OCI-LY3 (cell line): ENCODE data around the gene HDAC4.
"Not testable (repeated sequence)": the region's sequence is repeated elsewhere in the genome, so short reads cannot be mapped to it uniquely, and the experiment has no call there.

Experiments
- H2AFZ ChIP-seq: fragments of 200-600, 300-600 bp; shearing (Covaris generic); 2 replicates; pipeline ENCODE4 v1.6.0; 2014; ENCODE audit warnings: antibody characterized with exemption, low read depth, low read length
- H3K27ac ChIP-seq: fragments of 200-600, 300-600 bp; sonication (generic); 2 replicates; pipeline ENCODE4 v1.5.1; 2014; ENCODE audit warnings: mild to moderate bottlenecking, low read length, moderate library complexity, mixed read lengths
- H3K27me3 ChIP-seq: fragments of 200-600, 300-600 bp; sonication (generic); 2 replicates; pipeline ENCODE4 v1.6.1; 2014; ENCODE audit warnings: low read depth, low read length, mixed read lengths
- H3K36me3 ChIP-seq: fragments of 200-600, 300-600 bp; sonication (generic); replicated peaks from 2 replicates; pipeline ENCODE3; 2014; ENCODE audit warnings: low read depth, low read length, mixed read lengths
- H3K4me1 ChIP-seq: fragments of 300-600, 200-600 bp; sonication (generic); 2 replicates; pipeline ENCODE4 v1.6.1; 2014; ENCODE audit warnings: low read length, mixed read lengths
- H3K4me2 ChIP-seq: fragments of 200-600, 300-600 bp; sonication (generic); 2 replicates; pipeline ENCODE4 v1.6.1; 2014; ENCODE audit warnings: low read length, mixed read lengths
- H3K4me3 ChIP-seq: fragments of 300-600, 200-600 bp; sonication (generic); 2 replicates; pipeline ENCODE4 v1.5.1; 2014; ENCODE audit warnings: antibody characterized with exemption, mild to moderate bottlenecking, low read length, moderate library complexity
- H3K79me2 ChIP-seq: fragments of 300-600, 200-600 bp; shearing (Covaris generic); 2 replicates; pipeline ENCODE4 v1.6.1; 2014; ENCODE audit warnings: mild to moderate bottlenecking, low read length, mixed read lengths
- H3K9ac ChIP-seq: fragments of 300-600, 200-600 bp; shearing (Covaris generic); 2 replicates; pipeline ENCODE4 v1.6.0; 2014; ENCODE audit warnings: mild to moderate bottlenecking, low read length, moderate library complexity
- H3K9me3 ChIP-seq: fragments of 200-600, 300-600 bp; shearing (Covaris generic); 2 replicates; pipeline ENCODE4 v1.6.1; 2014; ENCODE audit warnings: low read length, mixed read lengths; ENCODE audit not compliant: insufficient read depth
- H4K20me1 ChIP-seq: fragments of 200-600, 300-600 bp; sonication (generic); 2 replicates; pipeline ENCODE4 v1.6.1; 2016; ENCODE audit warnings: low read length, mixed read lengths; ENCODE audit not compliant: insufficient read depth
- EZH2phosphoT487 ChIP-seq: fragments of 200-600 bp; shearing (Covaris generic); IDR thresholded peaks from 2 replicates; pipeline ENCODE4 v1.6.1; 2018; ENCODE audit warnings: antibody characterized with exemption, mixed run types, low read depth
- TF ChIP-seq, protein P1 (sequence below): fragments of 200-600, 300-600 bp; sonication (generic); IDR thresholded peaks from 2 replicates; pipeline ENCODE4 v1.5.1; 2014; ENCODE audit warnings: antibody characterized with exemption, low read length, low read depth

Gene HDAC4

DNA sequence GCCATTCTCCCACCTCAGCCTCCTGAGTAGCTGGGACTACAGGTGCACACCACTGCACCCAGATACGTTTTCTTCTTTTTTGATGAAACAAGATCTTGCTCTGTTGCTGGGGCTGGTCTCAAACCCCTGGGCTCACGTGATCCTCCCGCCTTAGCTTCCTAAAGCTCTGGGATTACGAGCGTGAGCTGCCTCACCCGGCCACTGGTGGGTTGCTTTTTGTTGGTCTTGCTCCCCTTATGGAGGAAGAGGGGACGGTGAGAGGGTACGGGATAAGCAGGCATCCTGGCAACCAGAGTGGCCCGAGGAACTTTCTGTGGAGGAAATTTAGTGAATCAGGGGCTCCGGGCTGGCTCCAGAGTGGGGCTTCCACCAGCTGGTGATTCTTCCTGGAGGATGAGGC lies 222.3 kb downstream of the HDAC4 start:
- TF ChIP-seq, protein P1, sequence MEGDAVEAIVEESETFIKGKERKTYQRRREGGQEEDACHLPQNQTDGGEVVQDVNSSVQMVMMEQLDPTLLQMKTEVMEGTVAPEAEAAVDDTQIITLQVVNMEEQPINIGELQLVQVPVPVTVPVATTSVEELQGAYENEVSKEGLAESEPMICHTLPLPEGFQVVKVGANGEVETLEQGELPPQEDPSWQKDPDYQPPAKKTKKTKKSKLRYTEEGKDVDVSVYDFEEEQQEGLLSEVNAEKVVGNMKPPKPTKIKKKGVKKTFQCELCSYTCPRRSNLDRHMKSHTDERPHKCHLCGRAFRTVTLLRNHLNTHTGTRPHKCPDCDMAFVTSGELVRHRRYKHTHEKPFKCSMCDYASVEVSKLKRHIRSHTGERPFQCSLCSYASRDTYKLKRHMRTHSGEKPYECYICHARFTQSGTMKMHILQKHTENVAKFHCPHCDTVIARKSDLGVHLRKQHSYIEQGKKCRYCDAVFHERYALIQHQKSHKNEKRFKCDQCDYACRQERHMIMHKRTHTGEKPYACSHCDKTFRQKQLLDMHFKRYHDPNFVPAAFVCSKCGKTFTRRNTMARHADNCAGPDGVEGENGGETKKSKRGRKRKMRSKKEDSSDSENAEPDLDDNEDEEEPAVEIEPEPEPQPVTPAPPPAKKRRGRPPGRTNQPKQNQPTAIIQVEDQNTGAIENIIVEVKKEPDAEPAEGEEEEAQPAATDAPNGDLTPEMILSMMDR, result no peak
- Histone ChIP-seq H3K9ac (no peak overlapping the region), H3K4me3 (no peak overlapping the region), H3K27me3 (no peaks in the 10 kb centered on the region), H4K20me1 (no peaks in the 10 kb centered on the region), H3K27ac (no peak overlapping the region), H3K9me3 (no peaks in the 10 kb centered on the region), H3K4me1 (no peaks in the 10 kb centered on the region), H3K36me3 (no peaks in the 10 kb centered on the region), H3K79me2 (no peaks in the 10 kb centered on the region), H3K4me2 (no peak overlapping the region), H2AFZ (no peak overlapping the region)

DNA sequence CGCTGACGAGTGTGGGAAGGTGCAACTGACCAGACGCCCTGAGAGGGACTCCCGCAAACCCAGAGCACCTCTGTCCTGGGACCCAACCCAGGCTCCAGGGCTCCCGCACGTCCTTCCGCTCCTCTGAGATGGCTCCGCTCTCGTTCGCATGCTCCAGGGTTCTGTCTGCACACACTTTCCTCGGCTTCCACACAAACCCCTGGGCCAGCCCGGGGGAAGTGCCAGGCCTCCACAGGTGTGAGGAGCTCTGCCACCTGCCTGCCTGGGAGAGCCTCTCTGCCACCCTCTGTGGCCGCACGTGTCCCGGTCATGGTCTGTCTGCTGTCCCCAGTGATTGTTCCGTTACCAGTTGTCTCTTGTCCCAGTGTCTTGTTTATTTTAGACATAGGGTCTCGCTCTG lies 222.9 kb downstream of the HDAC4 start:
- Histone ChIP-seq H4K20me1 (no peaks in the 10 kb centered on the region), H3K36me3 (no peaks in the 10 kb centered on the region), H3K4me3 (no peak overlapping the region), H3K27me3 (no peaks in the 10 kb centered on the region), H3K27ac (no peak overlapping the region), H3K9me3 (no peaks in the 10 kb centered on the region), H2AFZ (no peak overlapping the region), H3K79me2 (no peaks in the 10 kb centered on the region), H3K9ac (no peak overlapping the region), H3K4me2 (no peak overlapping the region), H3K4me1 (no peaks in the 10 kb centered on the region)
- TF ChIP-seq, protein P1, result no peak
- no peak for TF ChIP-seq EZH2phosphoT487

DNA sequence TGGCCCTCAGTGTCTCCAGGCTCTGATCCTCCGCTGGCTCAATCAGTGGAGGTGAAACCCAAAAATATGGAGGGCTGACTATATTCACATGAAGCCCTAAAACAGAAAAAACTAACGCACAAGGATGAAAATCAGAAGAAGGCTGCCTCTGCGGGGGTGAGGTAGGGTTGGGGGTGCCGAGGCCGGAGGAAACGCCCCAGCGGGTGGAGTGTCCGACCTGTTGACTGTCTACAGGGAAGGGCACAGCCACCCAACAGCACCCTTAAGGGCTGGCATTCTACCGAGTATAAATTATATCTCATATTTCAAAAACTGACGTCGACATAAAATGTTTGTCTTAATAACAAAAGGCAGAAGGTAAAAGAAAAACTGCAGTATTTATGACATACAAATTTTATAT lies 223.5 kb downstream of the HDAC4 start:
- no peak for TF ChIP-seq EZH2phosphoT487
- TF ChIP-seq, protein P1, result no peak
- H3K27ac ChIP-seq, result no peak overlapping the region
- H3K36me3 ChIP-seq, result no peaks in the 10 kb centered on the region
- no peaks in the 10 kb centered on the region for H3K27me3 ChIP-seq
- H3K4me3 ChIP-seq, result no peak overlapping the region
- H3K4me2 ChIP-seq, result no peak overlapping the region
- no peaks in the 10 kb centered on the region for H3K4me1 ChIP-seq
- H3K9me3 ChIP-seq, result no peaks in the 10 kb centered on the region
- H2AFZ ChIP-seq, result no peak overlapping the region
- no peaks in the 10 kb centered on the region for H3K79me2 ChIP-seq
- H4K20me1 ChIP-seq, result no peaks in the 10 kb centered on the region
- H3K9ac ChIP-seq, result no peak overlapping the region

DNA sequence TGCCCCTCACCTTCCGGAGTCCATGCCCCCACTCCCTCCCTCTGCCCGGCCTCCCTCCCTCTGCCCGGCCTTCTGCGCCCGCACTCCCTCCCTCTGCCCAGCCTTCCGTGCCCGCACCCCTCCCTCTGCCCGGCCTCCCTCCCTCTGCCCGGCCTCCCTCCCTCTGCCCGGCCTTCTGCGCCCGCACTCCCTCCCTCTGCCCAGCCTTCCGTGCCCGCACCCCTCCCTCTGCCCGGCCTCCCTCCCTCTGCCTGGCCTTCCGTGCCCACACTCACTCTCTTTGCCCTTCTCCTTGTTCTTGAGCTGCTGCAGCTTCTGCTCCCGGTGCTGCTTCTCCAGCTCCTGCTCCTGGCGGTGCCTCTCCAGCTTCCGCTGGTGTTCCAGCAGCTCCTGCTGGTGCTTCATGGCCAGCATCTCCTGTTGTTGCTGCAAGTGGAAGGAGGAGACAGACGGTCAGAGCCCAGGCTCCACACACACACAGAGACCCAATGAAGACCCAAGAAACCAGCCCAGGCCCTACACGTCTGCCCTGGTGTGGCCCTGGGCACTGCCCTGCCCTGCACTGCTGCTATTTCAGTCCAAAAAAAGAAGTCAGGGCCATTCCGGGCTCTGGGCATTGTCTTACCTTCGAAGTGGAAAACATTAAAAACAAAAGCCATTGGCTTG lies 224.5 kb downstream of the HDAC4 start:
- H3K27ac ChIP-seq, H3K27me3 ChIP-seq, H4K20me1 ChIP-seq, H3K4me2 ChIP-seq, H3K79me2 ChIP-seq, H3K4me1 ChIP-seq, H3K9me3 ChIP-seq, H3K36me3 ChIP-seq, H3K9ac ChIP-seq, H2AFZ ChIP-seq, H3K4me3 ChIP-seq: not testable (repeated sequence)
